GM23338 (cell line): ENCODE results near the gene NAPG.

Source experiments
- CREB1 ChIP-seq: fragments of 250-450 bp; sonication (Bioruptor Pico); IDR thresholded peaks from 2 replicates; pipeline ENCODE4 v1.5.0; 2020; ENCODE audit warnings: low read depth, mild to moderate bottlenecking, moderate library complexity
- CTCF ChIP-seq, 2 experiments: fragments of 200-600 bp in 1 of 2; sonication (generic) in 1 of 2; conservative IDR thresholded peaks; 2 replicates each; pipeline versions ENCODE4 v1.5.1 to v1.6.1; 2016 to 2017; ENCODE audit warnings: antibody characterized with exemption in 2 of 2, low read depth in 2 of 2, mild to moderate bottlenecking in 2 of 2, moderate library complexity in 1 of 2
- ETS1 ChIP-seq: IDR thresholded peaks from 2 replicates; pipeline ENCODE4 v1.6.1; 2016; ENCODE audit warnings: antibody characterized with exemption
- EZH2 ChIP-seq: fragments of 200-600 bp; sonication (generic); IDR thresholded peaks from one replicate; pipeline ENCODE4 v1.8.0; 2017; ENCODE audit warnings: antibody characterized with exemption, mild to moderate bottlenecking, low read depth; ENCODE audit not compliant: unreplicated experiment
- EZH2phosphoT487 ChIP-seq: fragments of 200-600 bp; sonication (generic); IDR thresholded peaks from one replicate; pipeline ENCODE4 v1.8.1; 2018; ENCODE audit warnings: antibody characterized with exemption; ENCODE audit not compliant: unreplicated experiment
- JUNB ChIP-seq: IDR thresholded peaks from one replicate; pipeline ENCODE4 v1.6.1; 2016; ENCODE audit warnings: antibody characterized with exemption; ENCODE audit not compliant: unreplicated experiment
- NANOG ChIP-seq: IDR thresholded peaks from 2 replicates; pipeline ENCODE4 v1.6.1; 2016; ENCODE audit warnings: antibody characterized with exemption, borderline replicate concordance
- POLR2AphosphoS5 ChIP-seq: IDR thresholded peaks from 2 replicates; pipeline ENCODE4 v1.6.1; 2016; ENCODE audit warnings: antibody characterized with exemption, low read depth
- REST ChIP-seq: IDR thresholded peaks from one replicate; pipeline ENCODE4 v1.6.1; 2018; ENCODE audit warnings: antibody characterized with exemption; ENCODE audit not compliant: unreplicated experiment
- STAT1 ChIP-seq: IDR thresholded peaks from one replicate; pipeline ENCODE4 v1.6.1; 2016; ENCODE audit warnings: antibody characterized with exemption; ENCODE audit not compliant: unreplicated experiment
- ZNF114 ChIP-seq: fragments of 250-450 bp; sonication (Bioruptor Pico); IDR thresholded peaks from 2 replicates; pipeline ENCODE4 v1.5.0; 2020; ENCODE audit warnings: mild to moderate bottlenecking, moderate library complexity
- ZNF331 ChIP-seq: fragments of 250-450 bp; sonication (Bioruptor Pico); IDR thresholded peaks from 2 replicates; pipeline ENCODE4 v1.5.0; 2020; ENCODE audit warnings: low read depth, mild to moderate bottlenecking, moderate library complexity
- ZNF462 ChIP-seq: fragments of 250-450 bp; sonication (Bioruptor Pico); IDR thresholded peaks from 2 replicates; pipeline ENCODE4 v1.5.0; 2020; ENCODE audit warnings: mild to moderate bottlenecking, moderate library complexity

GRCh38 chr18:10558967-10559298 is 33.1 kb downstream of the NAPG start:
- TF ChIP-seq CTCF (conservative IDR thresholded peaks at IDR 0.05; ENCODE audit: low read depth in 2 of 2), result no peak
- TF ChIP-seq CREB1 (CRISPR knock-in tag), result no peak
- TF ChIP-seq EZH2phosphoT487, result no peak
- TF ChIP-seq STAT1, result no peak
- TF ChIP-seq EZH2, result no peak
- no peak for TF ChIP-seq REST
- TF ChIP-seq POLR2AphosphoS5, result no peak
- no peak for TF ChIP-seq JUNB
- TF ChIP-seq ETS1, result no peak
- TF ChIP-seq ZNF114 (CRISPR knock-in tag), result no peak
- TF ChIP-seq NANOG, result no peak
- no peak for TF ChIP-seq ZNF462 (CRISPR knock-in tag)
- no peak for TF ChIP-seq ZNF331 (CRISPR knock-in tag)
